ENCODE results near the gene INPP4A.

DNA sequence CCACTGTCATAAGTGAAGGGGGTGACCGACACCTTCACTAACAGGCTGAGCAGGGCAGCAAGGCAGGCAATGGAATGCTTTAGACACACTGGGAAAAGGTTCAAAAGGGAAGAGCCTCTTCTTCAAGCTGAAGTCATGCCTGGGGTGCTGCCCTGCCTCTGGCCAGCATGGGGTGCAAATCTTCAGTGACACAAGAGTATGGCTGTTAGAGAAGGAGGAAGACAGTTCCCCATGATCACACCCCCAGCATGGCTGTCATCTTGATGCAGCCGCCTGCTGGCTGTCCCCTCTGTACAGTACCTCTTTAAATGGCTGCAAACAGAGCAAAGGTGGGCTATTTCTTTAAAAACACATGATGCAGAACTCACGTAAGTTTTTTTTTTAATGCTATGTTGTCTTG, 71.9 kb downstream of the INPP4A start:
- TF ChIP-seq, protein P1, sequence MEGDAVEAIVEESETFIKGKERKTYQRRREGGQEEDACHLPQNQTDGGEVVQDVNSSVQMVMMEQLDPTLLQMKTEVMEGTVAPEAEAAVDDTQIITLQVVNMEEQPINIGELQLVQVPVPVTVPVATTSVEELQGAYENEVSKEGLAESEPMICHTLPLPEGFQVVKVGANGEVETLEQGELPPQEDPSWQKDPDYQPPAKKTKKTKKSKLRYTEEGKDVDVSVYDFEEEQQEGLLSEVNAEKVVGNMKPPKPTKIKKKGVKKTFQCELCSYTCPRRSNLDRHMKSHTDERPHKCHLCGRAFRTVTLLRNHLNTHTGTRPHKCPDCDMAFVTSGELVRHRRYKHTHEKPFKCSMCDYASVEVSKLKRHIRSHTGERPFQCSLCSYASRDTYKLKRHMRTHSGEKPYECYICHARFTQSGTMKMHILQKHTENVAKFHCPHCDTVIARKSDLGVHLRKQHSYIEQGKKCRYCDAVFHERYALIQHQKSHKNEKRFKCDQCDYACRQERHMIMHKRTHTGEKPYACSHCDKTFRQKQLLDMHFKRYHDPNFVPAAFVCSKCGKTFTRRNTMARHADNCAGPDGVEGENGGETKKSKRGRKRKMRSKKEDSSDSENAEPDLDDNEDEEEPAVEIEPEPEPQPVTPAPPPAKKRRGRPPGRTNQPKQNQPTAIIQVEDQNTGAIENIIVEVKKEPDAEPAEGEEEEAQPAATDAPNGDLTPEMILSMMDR (IDR thresholded peaks at IDR 0.05), result no peak
- no peak for TF ChIP-seq POLR2A (IDR thresholded peaks at IDR 0.05)
- TF ChIP-seq EP300 (IDR thresholded peaks at IDR 0.05), result no peak
- TF ChIP-seq POLR2AphosphoS5 (IDR thresholded peaks at IDR 0.05), result no peak

Data from sigmoid colon (tissue), 4 donors.